Stomach smooth muscle (tissue), 2 donors: ENCODE measurements around the gene ZNF385A.

Experiments
- H3K27ac ChIP-seq: one replicate; pipeline ENCODE4 v1.7.0; 2013; ENCODE audit warnings: mild to moderate bottlenecking, low read length, inconsistent platforms
- H3K27me3 ChIP-seq, 2 donors: one replicate each; pipeline ENCODE4 v1.7.0; 2013; ENCODE audit warnings: low read length in 2 of 2; ENCODE audit not compliant: insufficient read depth in 2 of 2, control insufficient read depth in 1 of 2
- H3K36me3 ChIP-seq, 2 donors: one replicate each; pipeline ENCODE4 v1.7.0; 2013; ENCODE audit warnings: low read length in 2 of 2; ENCODE audit not compliant: control insufficient read depth in 2 of 2, insufficient read depth in 2 of 2
- H3K4me1 ChIP-seq: one replicate; pipeline ENCODE4 v1.7.0; 2013; ENCODE audit warnings: low read length; ENCODE audit not compliant: control insufficient read depth, insufficient read depth
- H3K4me3 ChIP-seq, 2 donors: one replicate each; pipeline ENCODE4 v1.7.0; 2013; ENCODE audit warnings: low read length in 2 of 2
- H3K9ac ChIP-seq, 2 donors: one replicate each; pipeline ENCODE4 v1.7.0; 2013; ENCODE audit warnings: low read length in 2 of 2, mild to moderate bottlenecking in 1 of 2
- H3K9me3 ChIP-seq, 2 donors: one replicate each; pipeline ENCODE4 v1.7.0; 2013; ENCODE audit warnings: low read length in 2 of 2; ENCODE audit not compliant: control insufficient read depth in 2 of 2
- donor health status: healthy.
- donor health status: Pancreatic carcinoma.

The ZNF385A gene

GRCh38 chr12:54423816-54424150 is 39.2 kb upstream of the ZNF385A start:
- Histone ChIP-seq H3K27ac (peak overlapping the region; percentile 41), H3K36me3 (no peaks in the 10 kb centered on the region), H3K4me3 (no peak overlapping the region), H3K9ac (no peak overlapping the region), H3K27me3 (no peaks in the 10 kb centered on the region), H3K9me3 (no peaks in the 10 kb centered on the region), H3K4me1 (peaks cover 59% of the 10 kb centered on the region)

- Histone ChIP-seq H3K9me3 (no peaks in the 10 kb centered on the region), H3K36me3 (peaks cover 0 to 5% of the 10 kb centered on the region in 2 donors), H3K9ac (peak overlapping the region in 1 of 2 donors; percentile 30), H3K4me1 (peaks cover 50% of the 10 kb centered on the region), H3K27ac (peak overlapping the region; percentile 93), H3K4me3 (peak overlapping the region in 1 of 2 donors; percentile 85), H3K27me3 (no peaks in the 10 kb centered on the region)
These were observed 37.3 kb upstream of the ZNF385A start for GRCh38 chr12:54421879-54422250.

- Histone ChIP-seq H3K9ac (peak overlapping the region; percentile 36 to 97), H3K9me3 (no peaks in the 10 kb centered on the region), H3K4me3 (peak overlapping the region in 1 of 2 donors; percentile 85), H3K4me1 (peaks cover 50% of the 10 kb centered on the region), H3K27me3 (no peaks in the 10 kb centered on the region), H3K36me3 (peaks cover 0 to 8% of the 10 kb centered on the region in 2 donors), H3K27ac (peak overlapping the region; percentile 93)
These were observed 36.8 kb upstream of the ZNF385A start for GRCh38 chr12:54421175-54421878.

- H3K36me3 ChIP-seq: peaks cover 0 to 9% of the 10 kb centered on the region in 2 donors
- H3K27ac ChIP-seq: peak overlapping the region; percentile 93
- H3K4me1 ChIP-seq: peaks cover 49% of the 10 kb centered on the region
- H3K9me3 ChIP-seq: no peaks in the 10 kb centered on the region
- peak overlapping the region; percentile 5 to 85 for H3K4me3 ChIP-seq
- no peaks in the 10 kb centered on the region for H3K27me3 ChIP-seq
- H3K9ac ChIP-seq: peak overlapping the region; percentile 90 to 97
These were observed 36.2 kb upstream of the ZNF385A start for GRCh38 chr12:54420766-54421144.

GRCh38 chr12:54419088-54419887 is 34.8 kb upstream of the ZNF385A start, which contains the start of gene ITGA5:
Gene ITGA5, minus strand, starts transcription at chr12:54419266. Its CDS starts 68 bp downstream, at chr12:54419198.
- no peaks in the 10 kb centered on the region for H3K9me3 ChIP-seq
- peak within 1 kb of the TSS; percentile 93 for H3K27ac ChIP-seq
- H3K4me1 ChIP-seq: peaks cover 59% of the 10 kb centered on the region
- H3K27me3 ChIP-seq: no peaks in the 10 kb centered on the region
- peak within 1 kb of the TSS; percentile 85 to 97 for H3K4me3 ChIP-seq
- peak within 1 kb of the TSS; percentile 90 to 97 for H3K9ac ChIP-seq
- H3K36me3 ChIP-seq: peaks cover 0 to 9% of the 10 kb centered on the region in 2 donors

GRCh38 chr12:54418441-54419087 is 34.0 kb upstream of the ZNF385A start:
- Histone ChIP-seq H3K4me3 (peak overlapping the region; percentile 85 to 97), H3K4me1 (peaks cover 65% of the 10 kb centered on the region), H3K9me3 (no peaks in the 10 kb centered on the region), H3K27me3 (no peaks in the 10 kb centered on the region), H3K9ac (peak overlapping the region; percentile 90 to 97), H3K27ac (peak overlapping the region; percentile 93), H3K36me3 (peaks cover 0 to 15% of the 10 kb centered on the region in 2 donors)

GRCh38 chr12:54417712-54418440 is 33.3 kb upstream of the ZNF385A start:
- Histone ChIP-seq H3K9me3 (no peaks in the 10 kb centered on the region), H3K36me3 (peaks cover 0 to 15% of the 10 kb centered on the region in 2 donors), H3K27me3 (no peaks in the 10 kb centered on the region), H3K4me1 (peaks cover 69% of the 10 kb centered on the region), H3K9ac (peak overlapping the region; percentile 90 to 97), H3K27ac (peak overlapping the region; percentile 93), H3K4me3 (peak overlapping the region; percentile 85 to 97)

- Histone ChIP-seq H3K27ac (peak overlapping the region; percentile 93), H3K4me1 (peaks cover 78% of the 10 kb centered on the region), H3K9ac (peak overlapping the region; percentile 90 to 97)
These were observed 32.4 kb upstream of the ZNF385A start for GRCh38 chr12:54416687-54417603.

GRCh38 chr12:54415221-54415929 is 30.8 kb upstream of the ZNF385A start:
- peak overlapping the region in 1 of 2 donors; percentile 36 for H3K9ac ChIP-seq
- H3K27me3 ChIP-seq: no peaks in the 10 kb centered on the region
- H3K9me3 ChIP-seq: no peaks in the 10 kb centered on the region
- H3K36me3 ChIP-seq: peaks cover 5 to 20% of the 10 kb centered on the region in 2 donors
- peaks cover 72% of the 10 kb centered on the region for H3K4me1 ChIP-seq
- peak overlapping the region; percentile 50 to 54 for H3K4me3 ChIP-seq
- H3K27ac ChIP-seq: peak overlapping the region; percentile 3

More at GRCh38 chr12:54416687-54417603, 32.4 kb upstream of the ZNF385A start:
- peaks cover 0 to 15% of the 10 kb centered on the region in 2 donors for H3K36me3 ChIP-seq
- no peaks in the 10 kb centered on the region for H3K27me3 ChIP-seq
- H3K9me3 ChIP-seq: no peaks in the 10 kb centered on the region
- H3K4me3 ChIP-seq: peak overlapping the region; percentile 85 to 97
